Measurements from ENCODE around the gene LURAP1L.

The LURAP1L gene

DNA sequence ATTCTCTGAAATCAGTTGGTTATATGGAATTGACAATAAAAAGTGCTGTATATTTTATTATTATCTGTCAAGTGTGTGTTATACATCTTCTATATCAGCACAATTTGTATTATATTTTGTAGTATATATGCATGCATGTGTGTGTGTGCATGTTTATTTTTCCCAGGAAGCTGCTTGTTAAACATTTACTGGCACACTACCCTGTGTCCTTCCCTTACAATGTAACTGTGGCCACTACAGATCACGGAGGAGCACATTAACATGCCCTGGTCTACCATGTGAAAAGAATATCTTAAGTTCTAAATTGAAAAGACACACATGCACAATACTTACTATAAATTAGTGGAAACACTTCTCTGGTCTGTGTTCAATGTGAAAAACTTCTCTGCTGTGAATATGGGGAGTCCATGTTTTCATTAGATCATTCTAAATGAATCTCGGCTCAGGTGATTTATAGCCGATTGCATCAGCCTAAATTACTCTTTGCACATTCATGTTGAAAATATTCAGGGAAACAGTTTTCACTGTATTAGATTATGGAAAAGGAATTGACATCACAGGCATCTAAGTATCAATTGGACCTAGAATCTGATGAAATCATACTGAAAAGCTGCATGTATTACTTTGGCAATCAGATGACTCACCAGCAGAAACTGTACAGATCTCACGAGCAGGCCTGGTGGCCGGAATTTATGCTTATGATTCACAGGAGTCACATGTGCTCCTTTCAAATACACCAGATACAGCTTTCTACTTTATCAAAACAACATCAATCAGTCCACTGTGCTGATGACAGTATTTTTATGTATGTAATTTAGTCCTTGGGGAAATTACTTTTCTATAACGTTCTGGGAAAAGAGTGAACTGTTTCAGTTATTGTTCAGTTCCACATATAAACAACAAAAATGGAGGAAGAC lies 39.4 kb downstream of the LURAP1L start:
- no peak for DNase-seq

DNA sequence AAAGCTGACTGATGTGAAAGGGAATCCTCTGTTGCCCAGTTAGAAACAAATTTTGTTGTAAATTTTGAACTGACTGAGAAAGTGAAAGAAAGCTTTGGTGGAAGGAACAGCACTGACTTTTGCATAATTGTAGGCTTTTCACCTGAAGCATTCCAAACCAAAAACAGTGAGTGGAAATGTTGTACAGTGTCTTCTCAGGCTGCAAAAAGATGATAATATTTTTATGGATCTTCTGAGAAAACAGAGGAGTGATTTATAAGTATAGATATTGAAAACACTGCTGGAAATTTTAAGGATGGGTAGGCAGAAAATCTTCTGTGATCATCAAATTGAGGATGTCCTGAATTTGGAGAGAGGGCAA lies 40.0 kb downstream of the LURAP1L start:
- no peak for DNase-seq

GRCh38 chr9:12815888-12816287 lies 41.1 kb downstream of the LURAP1L start:
- no peak for DNase-seq

DNA sequence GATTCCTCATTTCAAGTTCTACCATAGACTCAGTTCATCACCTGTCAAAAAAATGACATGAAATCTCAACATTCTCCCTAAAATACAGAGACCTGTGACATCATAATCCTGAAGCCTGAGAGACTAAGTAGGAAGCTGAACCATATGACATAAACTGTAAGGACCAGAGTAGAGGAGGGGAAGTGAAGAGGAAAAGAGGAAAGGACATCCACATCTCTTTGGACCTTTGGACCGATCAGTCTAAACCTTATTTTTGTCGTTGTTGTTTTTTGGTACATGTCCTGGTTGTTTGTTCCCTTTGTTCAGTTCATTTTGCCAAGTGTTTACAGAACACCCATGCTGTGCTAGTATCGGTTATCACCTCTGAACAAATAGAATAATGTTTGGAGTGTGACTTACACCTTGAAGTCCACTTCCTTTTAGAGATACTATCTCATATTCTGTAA lies 41.9 kb downstream of the LURAP1L start:
- DNase-seq, result no peak

- DNase-seq, result no peak
These were observed 42.9 kb downstream of the LURAP1L start for GRCh38 chr9:12817702-12818101.

DNA sequence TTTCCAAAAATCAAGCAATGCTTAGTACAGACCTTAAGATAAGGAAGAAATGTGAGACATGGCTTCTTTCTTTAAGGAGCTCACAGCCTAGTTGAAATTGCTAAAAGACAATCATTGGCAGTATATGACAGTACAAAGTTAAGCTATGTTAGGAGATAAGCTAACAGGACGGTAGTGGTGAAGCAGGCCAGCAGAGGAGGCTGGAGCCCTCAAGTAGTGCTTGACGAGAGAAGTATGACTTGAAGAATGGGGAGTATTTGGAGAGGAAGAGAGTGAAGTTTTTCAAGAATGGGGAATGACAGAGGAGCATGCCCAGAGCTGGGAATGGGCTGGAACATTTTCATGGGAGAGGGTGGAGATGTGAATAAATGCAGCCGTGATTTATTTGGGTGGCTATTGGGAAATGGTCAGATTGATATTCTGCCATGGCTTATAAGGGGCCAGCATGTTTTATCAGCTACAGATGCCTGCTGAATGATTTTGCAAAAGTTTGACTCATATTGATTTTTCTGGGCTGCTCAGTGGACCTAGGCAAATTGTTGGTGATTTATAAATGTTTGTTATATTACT lies 43.7 kb downstream of the LURAP1L start:
- no peak for DNase-seq

- no peak for DNase-seq
These were observed 44.8 kb downstream of the LURAP1L start for GRCh38 chr9:12819436-12820185.

GRCh38 chr9:12822111-12822510 lies 47.3 kb downstream of the LURAP1L start:
- DNase-seq, result no peak

DNA sequence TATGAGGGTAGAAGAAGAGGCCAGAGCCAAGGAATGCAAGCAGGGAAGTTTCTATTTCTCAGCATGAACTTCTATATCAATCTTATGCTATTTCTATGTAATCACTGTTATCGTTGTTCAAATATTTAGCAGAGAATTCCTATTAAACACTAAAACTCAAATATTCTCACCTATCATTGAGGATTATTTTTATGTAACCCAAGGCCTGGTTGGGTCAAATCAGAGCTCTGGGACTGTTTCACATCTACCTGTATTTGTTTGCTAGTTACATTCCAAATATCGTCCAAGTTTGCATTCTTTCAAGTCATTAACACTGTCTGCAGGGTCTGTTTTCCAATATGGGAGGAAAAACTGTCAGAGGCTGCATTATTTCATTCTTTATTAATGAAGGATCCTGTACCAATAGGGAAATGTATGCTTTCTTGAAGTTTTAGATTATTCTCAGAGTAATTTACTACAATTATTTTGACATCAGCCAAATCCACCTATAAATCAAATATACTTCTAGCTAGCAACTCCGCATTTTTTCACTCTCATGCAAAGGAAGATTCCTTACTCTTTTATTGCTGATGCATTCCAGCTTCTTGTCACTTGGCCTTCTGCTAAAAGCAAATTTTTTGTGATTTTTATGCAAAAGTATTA lies 52.2 kb downstream of the LURAP1L start:
- no peak for DNase-seq

DNA sequence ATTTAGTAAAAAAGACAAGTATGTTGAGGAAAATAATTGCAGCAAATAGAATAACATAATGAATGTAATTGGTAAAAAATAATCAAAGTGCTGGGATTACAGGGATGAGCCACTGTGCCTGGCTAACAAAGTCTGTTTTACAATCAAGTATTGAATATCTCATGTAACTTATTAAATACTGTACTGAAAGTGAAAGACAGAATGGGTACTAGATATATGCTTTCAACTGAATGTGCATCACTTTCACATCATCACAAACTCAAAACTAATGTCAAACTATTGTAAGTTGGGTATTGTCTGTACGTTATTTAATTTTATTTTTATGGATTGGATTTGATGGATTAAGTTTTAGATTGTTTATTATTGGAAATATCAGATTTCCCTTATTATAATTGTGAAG lies 58.9 kb downstream of the LURAP1L start:
- DNase-seq, result no peak

- DNase-seq, result no peak
These were observed 63.7 kb downstream of the LURAP1L start for GRCh38 chr9:12838546-12838945.

DNA sequence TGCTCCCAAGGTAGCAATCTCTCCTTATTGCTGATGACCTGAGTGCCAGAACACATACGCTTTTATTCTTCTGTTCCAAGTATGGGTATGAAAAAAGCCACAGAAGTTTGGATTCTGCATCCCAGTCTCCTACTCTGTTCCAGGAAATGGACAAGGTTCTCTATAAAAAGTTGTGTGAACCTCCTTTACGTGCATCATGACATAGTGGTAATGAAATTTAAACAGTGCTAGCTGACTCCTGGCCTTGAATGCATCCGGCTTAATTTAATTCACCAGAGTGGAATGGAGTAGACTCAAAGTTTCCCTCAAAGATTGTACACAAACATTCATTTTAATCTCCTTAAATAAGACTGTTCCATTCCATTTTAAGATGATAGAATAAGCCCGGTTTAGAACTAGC lies 68.9 kb downstream of the LURAP1L start:
- no peak for DNase-seq

GRCh38 chr9:12846035-12846434 lies 71.2 kb downstream of the LURAP1L start:
- DNase-seq, result no peak

DNA sequence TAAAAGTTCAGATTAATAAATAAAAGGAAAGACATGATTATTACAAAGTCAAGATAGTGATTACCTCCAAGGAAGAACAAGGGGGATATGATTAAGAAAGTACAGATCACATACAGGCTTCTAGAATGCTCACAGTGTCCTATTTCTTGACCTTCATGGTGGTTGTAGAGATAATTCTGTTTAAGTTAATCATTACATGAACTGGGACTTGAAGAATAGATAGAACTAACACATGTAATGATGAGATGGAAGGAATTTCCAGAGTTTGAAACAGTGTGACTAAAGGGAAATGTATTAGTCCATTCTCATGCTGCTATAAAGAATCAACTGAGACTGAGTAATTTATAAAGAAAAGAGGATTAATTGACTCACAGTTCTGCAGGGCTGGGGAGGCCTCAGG lies 72.7 kb downstream of the LURAP1L start:
- DNase-seq, result no peak

DNA sequence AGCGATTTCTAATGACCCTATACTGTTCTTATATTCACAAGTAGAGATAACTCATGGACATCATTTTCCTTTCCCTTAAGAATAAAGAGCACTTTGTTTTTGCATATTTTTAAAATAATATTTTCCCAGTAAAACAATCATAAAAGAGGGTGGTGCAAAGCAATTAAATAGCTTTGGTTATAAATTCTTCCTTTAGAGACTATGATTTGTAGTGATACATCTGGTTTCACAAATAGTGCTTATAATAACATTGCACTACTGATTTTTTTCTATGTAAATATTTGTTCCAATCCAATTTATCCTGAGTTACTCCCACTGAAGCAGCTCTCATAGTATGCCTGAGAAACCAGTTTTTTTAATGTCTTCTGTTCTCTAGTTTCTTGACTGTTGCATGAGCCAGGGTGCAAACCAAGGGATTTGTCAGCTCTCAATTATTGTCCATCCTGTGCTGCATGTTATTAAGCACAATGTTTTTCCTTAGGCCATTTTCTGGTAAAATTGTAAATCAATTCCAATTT lies 74.7 kb downstream of the LURAP1L start:
- DNase-seq, result no peak

- DNase-seq, result no peak
These were observed 76.7 kb downstream of the LURAP1L start for GRCh38 chr9:12851341-12852090.

- no peak for DNase-seq
These were observed 78.2 kb downstream of the LURAP1L start for GRCh38 chr9:12853051-12853450.

GRCh38 chr9:12854221-12854620 lies 79.4 kb downstream of the LURAP1L start:
- no peak for DNase-seq

- DNase-seq, result no peak
These were observed 80.2 kb downstream of the LURAP1L start for GRCh38 chr9:12855066-12855465.

DNA sequence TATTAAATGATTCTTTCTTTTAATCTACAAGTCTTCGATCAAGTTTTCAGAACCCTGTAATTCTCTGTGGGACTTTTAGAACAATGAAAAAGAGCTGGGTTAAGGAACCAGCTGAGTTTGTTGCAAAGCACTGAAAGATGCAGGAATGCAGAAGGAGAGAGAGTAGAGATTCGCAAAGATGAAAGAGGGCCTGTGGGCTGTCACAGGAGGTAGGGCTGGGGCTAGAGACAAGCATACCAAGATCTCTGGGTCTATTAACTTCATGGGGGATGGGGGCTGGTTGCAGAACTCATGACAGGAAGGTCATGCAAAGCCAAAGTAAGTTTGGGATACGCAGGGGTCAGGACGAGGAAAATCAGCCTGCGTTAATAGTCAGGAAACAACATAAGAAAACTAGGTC lies 81.8 kb downstream of the LURAP1L start:
- no peak for DNase-seq

GRCh38 chr9:12859704-12860251 lies 85.0 kb downstream of the LURAP1L start:
- no peak for DNase-seq

- no peak for DNase-seq
These were observed 86.2 kb downstream of the LURAP1L start for GRCh38 chr9:12860998-12861397.

All from SIG-M5 (cell line).